Right atrium auricular region (tissue), 2 donors: ENCODE measurements around the gene PTGIS. TPM values are rescaled to one million over a fixed set of nuclear protein-coding genes. Genes with fewer than 3 reads are reported as not detected.
A peak's percentile ranks its signal among the peaks of the same experiment; 100 is the strongest.
"Not testable (repeated sequence)": the region's sequence is repeated elsewhere in the genome, so short reads cannot be mapped to it uniquely, and the experiment has no call there.

Source experiments
- DNase-seq: peaks from one replicate; pipeline ENCODE4 v3.0.0-alpha.2; 2019; ENCODE audit warnings: low spot score
- H3K27ac ChIP-seq, 2 donors: fragments of 200-600 bp; sonication (generic); 1 replicate in 1 of 2; 2 replicates in 1 of 2; pipeline ENCODE4 v1.5.1; 2016 to 2019
- H3K27me3 ChIP-seq, 2 donors: fragments of 200-600 bp; sonication (generic); one replicate each; pipeline versions ENCODE4 v1.5.1 to v1.6.0; 2017 to 2019
- H3K36me3 ChIP-seq: fragments of 200-600 bp; sonication (generic); one replicate; pipeline ENCODE4 v1.5.1; 2016
- H3K4me1 ChIP-seq, 2 donors: fragments of 200-600 bp; sonication (generic); one replicate each; pipeline versions ENCODE4 v1.5.1 to v1.6.0; 2017 to 2019
- H3K4me3 ChIP-seq, 2 donors: fragments of 200-600 bp; sonication (generic); 1 replicate in 1 of 2; 2 replicates in 1 of 2; pipeline ENCODE4 v1.5.1; 2017 to 2019; ENCODE audit warnings: mild to moderate bottlenecking in 1 of 2, moderate library complexity in 1 of 2
- H3K9me3 ChIP-seq, 2 donors: fragments of 200-600 bp; sonication (generic); one replicate each; pipeline ENCODE4 v1.5.1; 2019
- total RNA-seq, 2 donors: library from RNA; depleted of rRNA; stranded (reverse); fragments of >200 nt; gene quantifications; one replicate each; pipeline ENCODE4 v1.1.0, GENCODE V29; 2016
- TF ChIP-seq, protein P1 (sequence below), 2 donors: fragments of 200-600 bp; sonication (generic); IDR thresholded peaks; one replicate each; pipeline ENCODE4 v1.5.1; 2019; ENCODE audit warnings: antibody characterized with exemption in 2 of 2

The PTGIS gene
- total RNA-seq, 2 donors from 2014 or later: 59.8 to 169 TPM

DNA sequence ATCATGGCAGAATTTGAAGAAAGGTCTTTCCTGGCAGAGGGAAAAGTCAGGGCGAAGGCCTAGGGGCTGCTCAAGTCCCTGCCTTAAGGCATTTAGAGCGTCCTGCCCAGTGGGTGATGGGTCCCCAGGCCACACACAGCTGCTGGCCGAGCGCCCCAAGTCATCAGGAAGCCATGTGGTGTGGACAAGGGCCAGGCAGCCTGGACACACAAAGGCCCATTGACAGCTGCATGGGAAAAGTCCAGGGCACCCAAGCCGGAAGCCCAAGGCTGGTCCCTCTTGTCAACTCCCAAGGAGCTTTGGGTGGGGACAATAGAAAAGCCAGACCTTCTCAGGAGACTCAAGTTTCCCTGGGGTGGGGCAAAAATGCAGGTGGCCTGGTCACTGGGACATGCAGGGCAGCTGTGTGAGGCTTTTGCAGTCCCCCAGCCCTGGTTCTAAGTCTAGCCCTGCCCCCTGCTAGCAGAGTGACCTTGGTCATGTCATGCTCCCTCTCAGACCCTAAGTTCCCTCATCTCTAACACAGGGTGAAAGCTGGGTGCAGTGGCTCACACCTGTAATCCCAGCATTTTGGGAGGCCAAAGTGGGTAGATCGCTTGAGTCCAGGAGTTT is 44.3 kb upstream of the PTGIS start:
- no peak overlapping the region for H3K4me3 ChIP-seq
- H3K27ac ChIP-seq: no peak overlapping the region
- DNase-seq: no peak
- H3K4me1 ChIP-seq: peaks cover 0 to 14% of the 10 kb centered on the region in 2 donors
- TF ChIP-seq, protein P1, sequence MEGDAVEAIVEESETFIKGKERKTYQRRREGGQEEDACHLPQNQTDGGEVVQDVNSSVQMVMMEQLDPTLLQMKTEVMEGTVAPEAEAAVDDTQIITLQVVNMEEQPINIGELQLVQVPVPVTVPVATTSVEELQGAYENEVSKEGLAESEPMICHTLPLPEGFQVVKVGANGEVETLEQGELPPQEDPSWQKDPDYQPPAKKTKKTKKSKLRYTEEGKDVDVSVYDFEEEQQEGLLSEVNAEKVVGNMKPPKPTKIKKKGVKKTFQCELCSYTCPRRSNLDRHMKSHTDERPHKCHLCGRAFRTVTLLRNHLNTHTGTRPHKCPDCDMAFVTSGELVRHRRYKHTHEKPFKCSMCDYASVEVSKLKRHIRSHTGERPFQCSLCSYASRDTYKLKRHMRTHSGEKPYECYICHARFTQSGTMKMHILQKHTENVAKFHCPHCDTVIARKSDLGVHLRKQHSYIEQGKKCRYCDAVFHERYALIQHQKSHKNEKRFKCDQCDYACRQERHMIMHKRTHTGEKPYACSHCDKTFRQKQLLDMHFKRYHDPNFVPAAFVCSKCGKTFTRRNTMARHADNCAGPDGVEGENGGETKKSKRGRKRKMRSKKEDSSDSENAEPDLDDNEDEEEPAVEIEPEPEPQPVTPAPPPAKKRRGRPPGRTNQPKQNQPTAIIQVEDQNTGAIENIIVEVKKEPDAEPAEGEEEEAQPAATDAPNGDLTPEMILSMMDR (IDR thresholded peaks at IDR 0.05): no peak
- H3K27me3 ChIP-seq: no peaks in the 10 kb centered on the region
- no peaks in the 10 kb centered on the region for H3K36me3 ChIP-seq
- H3K9me3 ChIP-seq: no peaks in the 10 kb centered on the region

DNA sequence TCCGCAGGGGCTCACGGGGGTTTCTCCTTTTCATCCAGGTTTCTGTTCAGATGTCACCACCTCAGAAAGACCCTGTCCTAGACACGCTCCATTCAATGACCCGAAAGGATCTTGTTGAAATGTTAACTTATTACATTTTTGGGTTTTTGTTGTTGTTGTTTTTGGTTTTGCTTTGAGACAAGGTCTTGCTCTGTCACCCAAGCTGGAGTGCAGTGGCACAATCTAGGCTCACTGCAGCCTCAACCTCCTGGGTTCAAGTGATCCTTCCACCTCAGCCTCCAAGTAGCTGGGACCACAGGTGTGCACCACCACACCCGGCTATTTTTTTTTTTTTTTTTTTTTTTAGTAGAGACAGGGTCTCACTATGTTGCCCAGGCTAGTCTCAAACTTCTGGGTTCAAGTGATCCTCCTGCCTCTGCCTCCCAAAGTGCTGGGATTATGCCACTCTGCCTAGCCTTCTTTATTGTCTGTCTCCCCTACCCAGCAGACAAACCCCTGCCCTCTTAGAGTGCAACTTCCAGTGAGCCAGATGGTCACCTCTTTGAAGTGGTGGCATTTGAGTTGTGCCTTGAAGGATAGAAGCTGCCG is 43.7 kb upstream of the PTGIS start:
- not testable (repeated sequence) for H3K27me3 ChIP-seq, H3K27ac ChIP-seq, DNase-seq, H3K36me3 ChIP-seq, H3K9me3 ChIP-seq
- peak overlapping the region in 1 of 2 donors; percentile 20 for H3K4me3 ChIP-seq
- H3K4me1 ChIP-seq: peaks cover 0 to 14% of the 10 kb centered on the region in 2 donors

DNA sequence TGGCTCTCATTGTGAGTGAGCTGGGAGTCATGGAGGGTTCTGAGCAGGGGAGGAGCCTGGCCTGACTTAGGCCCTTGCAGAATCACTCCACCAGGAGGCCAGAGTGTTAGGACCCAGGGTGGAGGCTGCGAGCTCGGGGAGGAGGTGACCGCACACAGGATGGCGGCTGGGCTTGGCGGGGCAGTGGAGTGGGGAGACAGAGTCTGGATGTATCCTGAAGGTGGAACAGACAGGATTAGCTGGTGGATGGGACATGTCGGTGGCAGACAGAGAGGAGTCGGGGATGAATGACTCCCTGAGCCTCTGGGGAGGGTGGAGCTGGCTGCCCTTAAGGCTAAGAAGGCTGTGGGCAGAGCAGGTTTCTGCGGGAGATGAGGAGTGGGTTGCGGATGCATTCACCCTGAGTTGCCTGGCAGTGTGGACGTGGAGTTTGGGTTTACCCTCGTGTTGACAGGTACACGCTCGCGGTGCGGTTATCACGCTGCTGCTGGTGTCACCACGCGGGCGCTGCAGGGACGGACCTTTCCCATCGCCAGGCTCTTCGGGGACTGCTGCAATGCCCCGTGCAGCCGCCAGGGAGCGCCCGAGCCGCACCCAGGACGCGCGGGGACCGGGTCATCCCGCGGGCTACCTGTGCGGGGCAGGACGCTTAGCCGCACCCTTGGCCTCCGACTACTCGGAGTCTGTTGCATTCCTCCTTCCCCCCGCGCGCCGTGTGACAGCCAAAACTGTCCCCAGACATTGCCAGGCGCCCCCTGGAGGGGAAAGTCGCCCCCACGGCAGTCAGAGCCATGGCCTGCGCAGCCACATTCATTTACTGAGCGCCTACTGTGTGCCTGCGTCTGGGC is 43.0 kb upstream of the PTGIS start:
- no peaks in the 10 kb centered on the region for H3K9me3 ChIP-seq
- peak overlapping the region in 1 of 2 donors; percentile 20 for H3K4me3 ChIP-seq
- H3K36me3 ChIP-seq: no peaks in the 10 kb centered on the region
- no peaks in the 10 kb centered on the region for H3K27me3 ChIP-seq
- H3K4me1 ChIP-seq: peaks cover 0 to 13% of the 10 kb centered on the region in 2 donors
- TF ChIP-seq, protein P1 (IDR thresholded peaks at IDR 0.05): peak; percentile 100
- no peak overlapping the region for H3K27ac ChIP-seq
- peak; percentile 68 for DNase-seq

DNA sequence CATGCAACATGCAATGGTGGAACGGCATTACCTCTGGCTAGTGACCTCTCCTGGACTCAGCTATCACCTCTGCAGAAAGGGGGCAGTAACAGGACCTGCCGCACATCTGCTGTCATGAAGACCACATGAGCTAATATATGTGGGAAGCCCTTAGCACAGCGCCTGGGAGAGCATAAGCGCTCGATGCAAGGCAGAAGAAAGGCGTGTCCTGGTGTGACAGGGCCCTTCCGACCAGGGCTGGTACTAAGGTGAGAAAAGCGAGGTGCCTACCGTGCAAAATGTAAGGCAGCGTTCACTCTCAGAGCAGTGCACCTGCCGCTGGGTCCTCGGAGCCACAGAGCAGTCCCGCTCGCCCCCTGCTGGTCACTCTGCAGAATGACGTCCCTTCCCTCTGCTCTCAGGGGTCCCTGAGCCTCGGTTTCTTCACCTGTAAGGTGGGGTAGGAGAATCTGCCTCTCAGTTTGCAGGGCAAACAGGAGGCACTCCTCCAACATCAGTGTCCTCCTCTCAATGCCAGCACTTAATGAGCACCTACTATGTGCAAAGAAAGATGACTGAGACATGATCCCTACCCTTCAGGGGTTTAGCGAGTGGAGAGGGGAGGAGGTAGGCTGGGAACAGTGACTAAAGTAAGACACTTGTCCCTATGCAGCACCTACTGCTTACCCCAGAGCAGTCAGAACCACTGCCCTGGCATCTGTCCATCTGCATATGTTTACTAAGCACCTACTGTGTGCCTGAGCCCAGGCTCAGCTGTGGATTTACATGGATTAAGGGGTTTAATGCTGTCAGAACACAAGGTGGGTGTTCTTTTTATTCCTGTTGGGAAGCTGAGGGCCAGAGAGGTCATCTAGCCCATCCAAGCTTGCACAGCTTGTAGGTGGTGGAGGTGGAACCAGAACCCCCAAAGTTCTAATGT is 41.1 kb upstream of the PTGIS start:
- Histone ChIP-seq H3K9me3 (no peaks in the 10 kb centered on the region), H3K36me3 (no peaks in the 10 kb centered on the region), H3K27me3 (no peaks in the 10 kb centered on the region), H3K4me3 (no peak overlapping the region), H3K4me1 (peaks cover 0 to 14% of the 10 kb centered on the region in 2 donors), H3K27ac (no peak overlapping the region)
- DNase-seq: no peak
- TF ChIP-seq, protein P1 (IDR thresholded peaks at IDR 0.05): peak; percentile 93 to 99

DNA sequence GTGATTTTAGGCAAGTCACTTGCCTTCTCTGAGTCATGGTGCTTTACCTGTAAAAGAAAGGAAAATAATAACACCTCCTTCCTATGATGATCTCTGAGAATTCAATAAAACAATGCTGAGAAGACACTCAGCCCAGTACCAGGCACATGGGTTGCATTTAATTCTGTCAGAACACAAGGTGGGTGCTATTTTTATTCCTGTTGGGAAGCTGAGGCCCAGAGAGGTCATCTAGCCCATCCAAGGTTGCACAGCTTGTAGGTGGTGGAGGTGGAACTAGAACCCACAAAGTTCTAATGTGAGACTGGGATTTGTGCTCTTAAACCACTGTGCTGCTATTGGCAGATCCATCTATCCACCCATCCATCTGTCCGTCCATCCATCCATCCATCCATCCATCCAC is 39.6 kb upstream of the PTGIS start:
- Histone ChIP-seq H3K27me3 (no peaks in the 10 kb centered on the region), H3K27ac (no peak overlapping the region), H3K36me3 (no peaks in the 10 kb centered on the region), H3K9me3 (no peaks in the 10 kb centered on the region), H3K4me3 (no peak overlapping the region), H3K4me1 (peaks cover 0 to 18% of the 10 kb centered on the region in 2 donors)
- DNase-seq: no peak
- TF ChIP-seq, protein P1 (IDR thresholded peaks at IDR 0.05): no peak
